Heart left ventricle (tissue), 16 donors: ENCODE measurements around the gene EMILIN3. TPM values are rescaled to one million over a fixed set of nuclear protein-coding genes. Genes with fewer than 3 reads are reported as not detected.

ENCODE experiments used
- ATAC-seq, 4 donors: fragments of 200-7000 bp; cut with Tn5 transposase; one replicate each; pipeline ENCODE4 v1.9.1; 2020 to 2022; ENCODE audit warnings: moderate library complexity in 4 of 4, mild to moderate bottlenecking in 3 of 4, moderate number of reproducible peaks in 1 of 4
- DNase-seq, 5 donors: peaks; one replicate each; pipeline ENCODE4 v3.0.0-alpha.2; 2020
- H3K27ac ChIP-seq, 12 donors: fragments of 200-600 bp; sonication (generic) in 4 of 12; one replicate each; pipeline versions ENCODE4 v1.5.0 to v1.8.0; 2016 to 2022; ENCODE audit warnings: mild to moderate bottlenecking in 2 of 12
- H3K27me3 ChIP-seq, 9 donors: fragments of 200-600 bp; sonication (generic) in 2 of 9; one replicate each; pipeline versions ENCODE4 v1.5.1 to v1.8.0; 2016 to 2022; ENCODE audit warnings: mild to moderate bottlenecking in 3 of 9
- H3K36me3 ChIP-seq, 9 donors: fragments of 200-600 bp; sonication (generic) in 2 of 9; one replicate each; pipeline versions ENCODE4 v1.5.0 to v1.8.0; 2018 to 2022; ENCODE audit warnings: mild to moderate bottlenecking in 2 of 9
- H3K4me1 ChIP-seq, 12 donors: fragments of 200-600 bp; sonication (generic) in 4 of 12; one replicate each; pipeline versions ENCODE4 v1.5.0 to v1.8.0; 2016 to 2022; ENCODE audit warnings: mild to moderate bottlenecking in 3 of 12
- H3K4me3 ChIP-seq, 12 donors: fragments of 200-600 bp; sonication (generic) in 4 of 12; one replicate each; pipeline versions ENCODE4 v1.5.0 to v1.8.0; 2017 to 2022; ENCODE audit warnings: mild to moderate bottlenecking in 9 of 12, moderate library complexity in 4 of 12
- H3K9me3 ChIP-seq, 12 donors: fragments of 200-600 bp; sonication (generic) in 4 of 12; one replicate each; pipeline versions ENCODE4 v1.5.0 to v1.8.0; 2016 to 2022; ENCODE audit warnings: mild to moderate bottlenecking in 1 of 12
- CTCF ChIP-seq, 12 donors: fragments of 200-600 bp; sonication (generic) in 4 of 12; IDR thresholded peaks; one replicate each; pipeline versions ENCODE4 v1.5.0 to v1.8.0; 2018 to 2022; ENCODE audit warnings: antibody characterized with exemption in 12 of 12, mild to moderate bottlenecking in 5 of 12
- POLR2A ChIP-seq, 2 donors: fragments of 450-650 bp; IDR thresholded peaks; one replicate each; pipeline ENCODE4 v1.6.1; 2017; ENCODE audit warnings: antibody characterized with exemption in 2 of 2, mild to moderate bottlenecking in 2 of 2, moderate library complexity in 2 of 2
- WGBS, 4 donors: extraction: QIAGEN DNeasy Blood & Tissue Kit in 2 of 4; methylation state at CpG; one replicate each; pipeline versions ENCODE4 v1.1.5 to v1.1.7; 2013 to 2018; 5-methylcytosine and 5-hydroxymethylcytosine counted together
- intact Hi-C, 10 donors: fragments of 100-400 bp; cut with DNase I; formaldehyde crosslinking; loops; one replicate each; pipeline versions ENCODE4 v1.11.1 to v1.14.2; 2022
- polyA plus RNA-seq, 2 donors: library from polyadenylated mRNA; stranded (reverse); fragments of 200-250 nt; gene quantifications; one replicate each; pipeline ENCODE4 v1.2.3, GENCODE V29; 2013
- total RNA-seq, 9 donors: library from RNA; depleted of rRNA in 2 of 9; stranded (reverse); fragments of >200 nt in 2 of 9; fragmentation: NEBNext Ultra II Directional in 3 of 9; extraction: Animal tissue kit (Norgen Biotek cat#: 25700) in 3 of 9; gene quantifications; one replicate each; pipeline versions ENCODE4 v1.1.0 to v1.2.4, GENCODE V29; 2016 to 2023
- donor health status: ischemic (EF 13 %, LVEDD 7.1; RV severe dilation, severe dysfunction).
- donor health status: healthy with polysubstance abuse.
- donor health status: DM: no; HTN: yes; CAD: no.
- donor health status: DM: no; HTN: no; CAD: no.
- donor health status: ischemic (EF 25% LVEDD 6.9; RV normal size, moderate dysfunction).
- donor health status: ischemic (EF 25% LVEDD 5.7; RV mildly dilated, moderate dysfunction).
- donor health status: healthy.
- donor health status: DM: yes; HTN: yes; CAD: no.
- donor health status: ischemic (EF 35%, LVEDD 5.7; RV mildly dilated, moderate dysfunction).
- donor health status: nonischemic (EF 11% LVEDD 7.7; RV severe dilation, severe dysfunction).
- donor health status: DM: yes; HTN: yes; CAD: no.
- donor health status: PGD.
- donor health status: ischemic (EF 29% LVEDD 5.4; RV normal size, mild dysfunction).
- donor health status: nonischemic (EF 23%, LVEDD 6.1; RV moderate dilation, normal function).

EMILIN3 gene
- total and polyA plus RNA-seq, 11 donors: 0.24 to 9.3 (median 2.2) TPM

GRCh38 chr20:41390889-41391288 lies 24.3 kb upstream of the EMILIN3 start:
- H3K27me3 ChIP-seq: no peaks in the 10 kb centered on the region
- no peaks in the 10 kb centered on the region for H3K36me3 ChIP-seq
- intact Hi-C loops: loop anchor here in 2 of 10 donors (5.0 to 10.0 kb wide), 2 partner anchors 34 to 146 kb away; no protein-coding TSS in a partner anchor
- ATAC-seq: no peak
- no peak overlapping the region for H3K27ac ChIP-seq
- TF ChIP-seq POLR2A (IDR thresholded peaks at IDR 0.05) (no peak), CTCF (IDR thresholded peaks at IDR 0.05) (no peak)
- H3K4me3 ChIP-seq: no peak overlapping the region
- no peak for DNase-seq
- H3K4me1 ChIP-seq: peaks cover 0 to 61% (median 34%) of the 10 kb centered on the region in 12 donors
- no peaks in the 10 kb centered on the region for H3K9me3 ChIP-seq
- 97 to 99% (median 98%) methylated on average over 3 of the region's 3 CpGs for WGBS, 4 donors

- Histone ChIP-seq H3K4me3 (no peak overlapping the region), H3K36me3 (no peaks in the 10 kb centered on the region), H3K9me3 (no peaks in the 10 kb centered on the region), H3K4me1 (peaks cover 0 to 29% (median 15%) of the 10 kb centered on the region in 12 donors), H3K27ac (peak overlapping the region in 8 of 12 donors; percentile 27 to 80 (median 62)), H3K27me3 (no peaks in the 10 kb centered on the region)
- intact Hi-C loops: no loop called here
- DNase-seq (peak in 1 of 5 donors; percentile 40), ATAC-seq (peak; percentile 21 to 48 (median 30))
- TF ChIP-seq CTCF (IDR thresholded peaks at IDR 0.05): peak in 2 of 12 donors; percentile 9 to 30
- TF ChIP-seq POLR2A (IDR thresholded peaks at IDR 0.05): no peak
- WGBS, 4 donors: 20 to 43% (median 28%) methylated on average over 6 to 9 of the region's 9 CpGs
Measured at GRCh38 chr20:41387444-41387851, 20.8 kb upstream of the EMILIN3 start.

GRCh38 chr20:41386502-41387427 lies 20.1 kb upstream of the EMILIN3 start:
- DNase-seq (peak in 4 of 5 donors; percentile 60 to 82 (median 66)), ATAC-seq (peak; percentile 44 to 81 (median 80))
- peaks cover 0 to 25% (median 13%) of the 10 kb centered on the region in 12 donors for H3K4me1 ChIP-seq
- no peaks in the 10 kb centered on the region for H3K27me3 ChIP-seq
- H3K9me3 ChIP-seq: no peaks in the 10 kb centered on the region
- 59 to 67% (median 63%) methylated on average over 14 of the region's 14 CpGs for WGBS, 4 donors
- intact Hi-C loops: no loop called here
- no peaks in the 10 kb centered on the region for H3K36me3 ChIP-seq
- TF ChIP-seq POLR2A (IDR thresholded peaks at IDR 0.05): no peak
- TF ChIP-seq CTCF (IDR thresholded peaks at IDR 0.05): no peak
- peak overlapping the region in 9 of 12 donors; percentile 27 to 80 (median 58) for H3K27ac ChIP-seq
- no peak overlapping the region for H3K4me3 ChIP-seq

GRCh38 chr20:41382791-41383305 lies 16.2 kb upstream of the EMILIN3 start:
- intact Hi-C loops: no loop called here
- ATAC-seq: peak in 1 of 4 donors; percentile 32
- H3K27ac ChIP-seq: peak overlapping the region in 3 of 12 donors; percentile 20 to 52 (median 38)

More at GRCh38 chr20:41382791-41383305, 16.2 kb upstream of the EMILIN3 start:
- no peak overlapping the region for H3K4me3 ChIP-seq
- no peaks in the 10 kb centered on the region for H3K36me3 ChIP-seq
- WGBS, 4 donors: 68 to 79% (median 76%) methylated on average over 7 of the region's 7 CpGs
- TF ChIP-seq POLR2A (IDR thresholded peaks at IDR 0.05) (no peak), CTCF (IDR thresholded peaks at IDR 0.05) (no peak)
- no peak for DNase-seq
- H3K27me3 ChIP-seq: no peaks in the 10 kb centered on the region
- H3K9me3 ChIP-seq: no peaks in the 10 kb centered on the region
- H3K4me1 ChIP-seq: peaks cover 0 to 19% (median 12%) of the 10 kb centered on the region in 12 donors
